Activated CD8-positive, alpha-beta memory T cell treated with anti-CD3 and anti-CD28 coated beads, Interleukin-2, amount 50 U/mL, for 24 hours (primary cell): ENCODE data around the gene MMP17.

Experiments used
- DNase-seq: peaks from one replicate; pipeline ENCODE4 v3.0.0-alpha.2; 2020; ENCODE audit errors: extremely low read depth

MMP17 gene

DNA sequence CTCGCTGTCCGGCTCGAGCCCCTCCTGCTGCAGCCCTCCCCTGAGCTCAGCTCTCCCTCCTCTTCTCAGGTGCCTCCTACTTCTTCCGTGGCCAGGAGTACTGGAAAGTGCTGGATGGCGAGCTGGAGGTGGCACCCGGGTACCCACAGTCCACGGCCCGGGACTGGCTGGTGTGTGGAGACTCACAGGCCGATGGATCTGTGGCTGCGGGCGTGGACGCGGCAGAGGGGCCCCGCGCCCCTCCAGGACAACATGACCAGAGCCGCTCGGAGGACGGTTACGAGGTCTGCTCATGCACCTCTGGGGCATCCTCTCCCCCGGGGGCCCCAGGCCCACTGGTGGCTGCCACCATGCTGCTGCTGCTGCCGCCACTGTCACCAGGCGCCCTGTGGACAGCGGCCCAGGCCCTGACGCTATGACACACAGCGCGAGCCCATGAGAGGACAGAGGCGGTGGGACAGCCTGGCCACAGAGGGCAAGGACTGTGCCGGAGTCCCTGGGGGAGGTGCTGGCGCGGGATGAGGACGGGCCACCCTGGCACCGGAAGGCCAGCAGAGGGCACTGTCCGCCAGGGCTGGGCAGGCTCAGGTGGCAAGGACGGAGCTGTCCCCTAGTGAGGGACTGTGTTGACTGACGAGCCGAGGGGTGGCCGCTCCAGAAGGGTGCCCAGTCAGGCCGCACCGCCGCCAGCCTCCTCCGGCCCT lies 22.8 kb downstream of the MMP17 start:
- no peak for DNase-seq

GRCh38 chr12:131851741-131852550 lies 23.8 kb downstream of the MMP17 start:
- DNase-seq = no peak

DNA sequence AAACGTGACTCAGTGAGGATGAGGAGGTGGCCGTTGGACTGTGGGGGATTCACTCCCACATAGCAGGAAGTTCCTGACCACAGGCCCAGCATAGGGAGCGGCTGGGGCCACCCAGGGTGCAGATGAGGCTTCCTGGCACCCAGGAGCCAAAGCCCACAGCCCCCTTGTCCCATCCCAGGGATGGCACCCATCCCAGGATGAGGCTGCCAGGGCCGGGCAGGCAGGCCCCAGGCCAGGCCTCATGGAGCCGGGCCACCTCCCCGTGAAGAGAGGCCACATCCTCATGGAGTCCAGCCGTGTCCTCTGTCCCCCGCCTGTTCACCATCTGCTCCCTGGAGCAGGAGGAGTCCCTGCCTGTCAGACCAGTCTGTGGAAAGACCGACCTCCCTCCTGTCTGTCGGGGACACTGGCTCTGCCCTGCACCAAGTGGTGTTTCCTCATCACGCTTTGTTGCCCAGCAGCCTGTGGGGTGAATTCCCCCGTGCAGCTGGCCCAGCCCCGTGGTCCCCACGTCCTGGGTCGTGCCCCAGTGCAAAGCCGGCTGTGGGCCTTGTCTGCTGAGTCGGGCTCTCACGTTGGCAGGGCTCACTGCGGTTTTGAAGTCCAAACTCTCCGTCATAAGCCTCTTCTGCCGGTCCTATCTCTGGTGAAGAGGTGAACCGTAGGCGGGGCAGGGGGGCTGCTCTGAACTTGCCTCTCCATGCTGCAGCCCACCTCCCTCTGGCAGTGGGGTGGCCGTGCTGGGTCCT lies 24.5 kb downstream of the MMP17 start:
- no peak for DNase-seq

GRCh38 chr12:131853832-131854797 lies 25.9 kb downstream of the MMP17 start:
- no peak for DNase-seq

- DNase-seq = no peak
These were observed 26.8 kb downstream of the MMP17 start for GRCh38 chr12:131854861-131855476.

- DNase-seq = no peak
These were observed 27.4 kb downstream of the MMP17 start for GRCh38 chr12:131855521-131856142.

DNA sequence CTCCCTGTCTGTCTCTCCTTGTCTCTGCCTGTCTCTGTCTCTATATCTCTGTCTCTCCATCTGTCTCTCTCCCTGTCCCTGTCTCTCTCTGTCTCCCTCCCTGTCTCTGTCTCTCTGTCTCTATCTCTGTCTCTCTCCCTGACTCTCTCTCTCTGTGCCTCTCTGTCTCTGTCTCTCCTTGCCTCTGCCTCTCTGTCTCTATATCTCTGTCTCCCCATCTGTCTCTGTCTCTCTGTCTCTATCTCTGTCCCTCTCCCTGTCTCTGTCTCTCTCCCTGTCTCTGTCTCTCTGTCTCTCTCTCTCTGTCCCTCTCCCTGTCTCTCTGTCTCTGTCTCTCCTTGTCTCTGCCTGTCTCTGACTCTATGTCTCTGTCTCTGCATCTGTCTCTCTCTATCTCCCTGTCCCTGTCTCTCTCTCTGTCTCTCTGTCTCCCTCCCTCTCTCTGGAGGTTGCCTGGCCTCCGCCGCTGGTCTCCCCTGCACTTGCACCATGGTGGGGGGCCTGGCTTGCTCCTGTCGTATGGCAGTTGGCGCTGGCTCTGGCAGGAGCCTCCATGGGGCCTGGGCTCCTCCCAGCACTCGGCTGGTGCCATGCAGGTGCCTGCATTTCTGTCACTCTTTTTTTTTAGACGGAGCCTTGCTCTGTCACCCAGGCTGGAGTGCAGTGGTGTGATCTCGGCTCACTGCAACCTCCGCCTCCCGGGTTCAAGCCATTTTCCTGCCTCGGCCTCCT lies 28.3 kb downstream of the MMP17 start:
- no peak for DNase-seq

DNA sequence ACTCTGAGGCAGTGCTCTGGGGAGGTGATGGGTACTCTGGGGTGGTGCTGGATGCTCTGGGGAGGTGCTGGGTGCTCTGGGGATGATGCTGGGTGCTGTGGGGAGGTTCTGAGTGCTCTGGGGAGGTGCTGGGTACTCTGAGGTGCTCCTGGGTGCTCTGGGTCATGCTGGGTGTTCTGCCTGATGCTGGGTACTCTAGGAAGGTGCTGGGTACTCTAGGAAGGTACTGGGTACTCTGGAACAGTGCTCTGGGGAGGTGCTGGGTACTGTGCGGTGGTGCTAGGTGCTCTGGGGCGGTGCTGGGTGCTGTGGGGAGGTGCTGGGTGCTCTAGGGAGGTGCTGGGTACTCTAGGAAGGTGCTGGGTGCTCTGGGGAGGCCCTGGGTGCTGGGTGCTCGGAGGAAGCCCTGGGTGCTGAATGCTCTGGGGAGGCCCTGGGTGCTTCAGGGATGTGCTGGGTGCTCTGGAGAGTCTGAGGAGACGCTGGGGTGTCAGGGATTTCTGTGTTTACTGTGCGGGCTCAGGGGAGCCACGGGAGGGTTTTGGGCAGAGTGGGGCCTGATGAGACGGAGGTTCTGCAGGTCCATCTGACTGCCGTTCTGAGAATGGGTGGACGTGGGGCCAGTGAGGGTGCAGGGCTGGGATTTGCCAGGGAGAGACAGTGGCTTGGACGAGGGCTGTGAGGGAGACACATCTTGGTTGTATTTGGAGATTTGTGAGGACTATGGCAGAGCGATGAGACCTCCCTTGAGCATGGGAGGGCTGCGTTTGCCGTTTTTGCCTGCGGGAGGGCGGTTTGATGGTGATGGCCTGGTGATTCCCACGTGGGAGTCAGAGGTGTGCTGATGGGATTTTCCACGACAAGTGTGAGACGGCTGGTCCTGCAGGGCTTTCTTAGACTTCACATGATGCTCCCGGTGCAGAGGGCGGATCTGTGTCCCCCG lies 30.0 kb downstream of the MMP17 start:
- DNase-seq = no peak

GRCh38 chr12:131860472-131861260 lies 32.5 kb downstream of the MMP17 start:
- DNase-seq = no peak

- no peak for DNase-seq
These were observed 33.3 kb downstream of the MMP17 start for GRCh38 chr12:131861261-131862083.

DNA sequence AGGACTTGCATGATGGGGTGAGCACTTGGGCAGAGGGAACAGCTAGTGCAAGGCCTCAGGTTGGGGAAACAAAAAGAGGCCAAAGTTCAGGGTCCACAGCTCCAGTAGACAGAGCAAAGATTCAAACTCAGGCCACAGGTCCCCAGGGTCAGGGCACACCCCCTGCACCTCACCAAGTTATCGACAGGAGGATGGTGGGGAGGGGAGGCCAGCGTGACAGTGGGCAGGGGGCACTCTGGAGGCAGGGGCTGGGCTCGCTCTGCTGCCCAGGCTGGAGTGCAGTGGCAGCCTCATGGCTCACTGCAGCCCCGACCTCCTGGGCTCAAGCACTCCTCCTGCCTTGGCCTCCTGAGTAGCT lies 33.9 kb downstream of the MMP17 start:
- DNase-seq = no peak

DNA sequence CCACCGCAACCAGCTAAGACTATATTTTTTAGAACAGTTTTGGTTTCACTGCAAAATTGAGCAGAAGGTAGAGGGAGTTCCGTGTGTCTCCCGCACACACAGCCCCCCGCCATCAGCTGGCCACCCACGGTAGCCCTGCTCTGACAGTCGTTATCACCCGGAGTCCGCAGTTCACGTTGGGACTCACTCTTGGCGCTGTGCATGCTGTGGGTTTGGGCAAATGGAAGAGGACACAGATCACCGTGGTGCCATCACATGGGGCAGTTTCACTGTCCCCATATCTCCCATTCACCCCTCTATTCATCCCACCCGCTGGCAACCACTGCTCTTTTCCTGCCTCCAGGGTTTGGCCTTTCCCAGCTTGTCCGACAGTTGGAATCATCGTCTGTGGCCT lies 34.4 kb downstream of the MMP17 start:
- no peak for DNase-seq

DNA sequence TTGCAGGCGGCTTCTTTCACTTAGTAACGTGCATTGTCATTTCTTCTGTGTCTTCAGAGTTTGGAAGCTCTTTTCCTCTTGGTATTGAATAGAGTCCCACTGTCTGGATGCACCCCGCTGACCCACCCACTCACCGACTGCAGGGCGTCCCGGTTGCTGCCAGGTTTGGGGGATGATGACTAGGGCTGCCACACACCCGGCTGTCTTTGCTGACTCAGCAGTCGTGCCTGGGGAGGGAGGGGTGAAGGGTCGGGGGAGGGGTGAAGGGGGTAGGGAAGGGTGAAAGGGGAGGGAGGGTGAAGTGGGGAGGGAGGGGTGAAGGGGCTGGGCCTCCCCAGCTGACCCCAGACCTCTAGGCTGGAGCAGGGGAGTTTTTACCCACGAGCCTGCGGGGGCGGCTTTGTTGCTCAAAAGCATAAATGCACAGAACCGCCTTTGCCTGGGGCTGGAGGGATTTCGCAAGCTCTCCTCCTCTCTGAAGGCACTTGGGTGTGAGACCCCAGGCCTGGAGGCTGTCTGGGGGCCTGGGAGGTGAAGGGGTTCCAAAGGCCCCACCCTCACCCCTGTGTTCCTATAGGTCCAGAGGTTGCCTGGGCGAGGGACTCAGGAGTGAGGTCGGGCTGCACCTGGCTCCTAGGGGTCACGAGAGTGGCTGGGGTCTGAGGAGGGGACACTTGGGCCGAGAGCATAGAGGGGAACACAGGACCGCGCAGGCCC lies 35.0 kb downstream of the MMP17 start:
- DNase-seq = no peak

DNA sequence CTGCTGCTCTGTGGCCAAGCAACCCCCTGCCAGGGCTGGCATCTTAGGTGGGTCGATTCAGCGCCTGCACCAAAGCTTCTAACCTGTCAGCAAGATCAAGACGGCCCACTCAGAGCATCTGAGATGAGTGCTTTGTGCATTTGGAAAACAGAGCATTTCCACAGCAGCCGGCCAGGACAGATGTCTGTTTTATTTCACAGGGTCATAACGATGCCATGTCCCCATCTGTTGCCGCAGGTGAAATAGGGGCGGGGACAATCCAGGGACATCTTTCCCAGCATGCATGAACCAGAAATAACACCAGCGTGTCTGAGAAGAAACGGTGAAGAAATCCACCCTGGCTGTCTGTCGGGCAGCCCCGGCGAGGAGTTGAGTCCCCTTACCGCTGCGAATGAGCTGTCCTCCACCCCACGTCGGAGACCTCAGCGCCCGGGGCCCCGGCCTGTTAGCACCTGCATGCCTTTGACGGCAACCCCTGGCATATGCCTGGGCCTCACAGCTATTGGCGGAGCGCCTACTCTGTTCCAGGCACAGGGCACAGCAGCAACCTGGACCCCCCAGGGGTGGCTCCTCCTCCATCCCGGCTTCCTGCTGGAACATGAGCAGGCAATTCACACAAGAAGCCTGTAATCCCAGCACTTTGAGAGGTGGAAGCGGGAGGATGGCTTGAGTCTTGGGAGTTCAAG lies 35.7 kb downstream of the MMP17 start:
- no peak for DNase-seq

- DNase-seq = no peak
These were observed 36.3 kb downstream of the MMP17 start for GRCh38 chr12:131864469-131864868.
